Activated T-cell treated with anti-CD3 and anti-CD28 coated beads, Interleukin-2, amount 50 U/mL, for 24 hours (primary cell): Measurements from ENCODE around the gene SPINK6.

ENCODE experiments used
- DNase-seq: peaks from one replicate; pipeline ENCODE4 v3.0.0-alpha.2; 2020
- H3K27ac Mint-ChIP-seq: 2 replicates; pipeline ENCODE4 v1.8.0; 2020; ENCODE audit warnings: mild to moderate bottlenecking, mixed read lengths
- H3K27me3 Mint-ChIP-seq: 2 replicates; pipeline ENCODE4 v1.8.0; 2020; ENCODE audit warnings: mixed read lengths
- H3K36me3 Mint-ChIP-seq: 2 replicates; pipeline ENCODE4 v1.8.0; 2020; ENCODE audit warnings: low read depth, mixed read lengths
- H3K4me1 Mint-ChIP-seq: 2 replicates; pipeline ENCODE4 v1.8.0; 2020; ENCODE audit warnings: low read depth, mixed read lengths
- H3K4me3 Mint-ChIP-seq: 2 replicates; pipeline ENCODE4 v1.8.0; 2020; ENCODE audit warnings: mild to moderate bottlenecking, moderate library complexity, mixed read lengths
- H3K9me3 Mint-ChIP-seq: 2 replicates; pipeline ENCODE4 v1.8.0; 2020; ENCODE audit warnings: mixed read lengths

The SPINK6 gene

GRCh38 chr5:148255456-148255855 lies 52.6 kb downstream of the SPINK6 start:
- no peaks in the 10 kb centered on the region for H3K36me3 Mint-ChIP-seq
- no peak overlapping the region for H3K27ac Mint-ChIP-seq

GRCh38 chr5:148259288-148259687 lies 56.4 kb downstream of the SPINK6 start:
- Mint-ChIP-seq H3K27ac (no peak overlapping the region), H3K9me3 (peaks cover 14% of the 10 kb centered on the region)
- DNase-seq, result no peak

More at GRCh38 chr5:148255456-148255855, 52.6 kb downstream of the SPINK6 start:
- peaks cover 12% of the 10 kb centered on the region for H3K9me3 Mint-ChIP-seq
- DNase-seq, result no peak
- no peaks in the 10 kb centered on the region for H3K4me1 Mint-ChIP-seq
- H3K4me3 Mint-ChIP-seq, result no peak overlapping the region
- no peaks in the 10 kb centered on the region for H3K27me3 Mint-ChIP-seq

GRCh38 chr5:148261221-148261620 lies 58.4 kb downstream of the SPINK6 start:
- Mint-ChIP-seq H3K27me3 (peaks cover 8% of the 10 kb centered on the region), H3K4me3 (no peak overlapping the region), H3K4me1 (no peaks in the 10 kb centered on the region), H3K27ac (no peak overlapping the region), H3K36me3 (no peaks in the 10 kb centered on the region), H3K9me3 (peaks cover 14% of the 10 kb centered on the region)
- DNase-seq, result no peak

More at GRCh38 chr5:148259288-148259687, 56.4 kb downstream of the SPINK6 start:
- no peak overlapping the region for H3K4me3 Mint-ChIP-seq
- H3K27me3 Mint-ChIP-seq, result peaks cover 8% of the 10 kb centered on the region
- no peaks in the 10 kb centered on the region for H3K36me3 Mint-ChIP-seq
- no peaks in the 10 kb centered on the region for H3K4me1 Mint-ChIP-seq
